Stimulated activated naive CD8-positive, alpha-beta T cell treated with anti-CD3 and anti-CD28 coated beads, Interleukin-15, Interleukin-2, amounts not matched to agents 100 ng/mL and 50 ng/mL, for 24 hours (primary cell): Measurements from ENCODE around the gene GALP.
A peak's percentile ranks its signal among the peaks of the same experiment; 100 is the strongest.
"Not testable (repeated sequence)": the region's sequence is repeated elsewhere in the genome, so short reads cannot be mapped to it uniquely, and the experiment has no call there.

Experiments
- H3K27ac Mint-ChIP-seq: one replicate; pipeline ENCODE4 v1.8.0; 2021; ENCODE audit warnings: mild to moderate bottlenecking, mixed read lengths
- H3K27me3 Mint-ChIP-seq: one replicate; pipeline ENCODE4 v1.8.0; 2021; ENCODE audit warnings: mixed read lengths
- H3K36me3 Mint-ChIP-seq: one replicate; pipeline ENCODE4 v1.8.0; 2021; ENCODE audit warnings: low read depth, mixed read lengths
- H3K4me1 Mint-ChIP-seq: one replicate; pipeline ENCODE4 v1.8.0; 2021; ENCODE audit warnings: low read depth, mixed read lengths
- H3K4me3 Mint-ChIP-seq: one replicate; pipeline ENCODE4 v1.8.0; 2021; ENCODE audit warnings: mild to moderate bottlenecking, mixed read lengths
- H3K9me3 Mint-ChIP-seq: one replicate; pipeline ENCODE4 v1.8.0; 2021; ENCODE audit warnings: mixed read lengths

GALP gene

DNA sequence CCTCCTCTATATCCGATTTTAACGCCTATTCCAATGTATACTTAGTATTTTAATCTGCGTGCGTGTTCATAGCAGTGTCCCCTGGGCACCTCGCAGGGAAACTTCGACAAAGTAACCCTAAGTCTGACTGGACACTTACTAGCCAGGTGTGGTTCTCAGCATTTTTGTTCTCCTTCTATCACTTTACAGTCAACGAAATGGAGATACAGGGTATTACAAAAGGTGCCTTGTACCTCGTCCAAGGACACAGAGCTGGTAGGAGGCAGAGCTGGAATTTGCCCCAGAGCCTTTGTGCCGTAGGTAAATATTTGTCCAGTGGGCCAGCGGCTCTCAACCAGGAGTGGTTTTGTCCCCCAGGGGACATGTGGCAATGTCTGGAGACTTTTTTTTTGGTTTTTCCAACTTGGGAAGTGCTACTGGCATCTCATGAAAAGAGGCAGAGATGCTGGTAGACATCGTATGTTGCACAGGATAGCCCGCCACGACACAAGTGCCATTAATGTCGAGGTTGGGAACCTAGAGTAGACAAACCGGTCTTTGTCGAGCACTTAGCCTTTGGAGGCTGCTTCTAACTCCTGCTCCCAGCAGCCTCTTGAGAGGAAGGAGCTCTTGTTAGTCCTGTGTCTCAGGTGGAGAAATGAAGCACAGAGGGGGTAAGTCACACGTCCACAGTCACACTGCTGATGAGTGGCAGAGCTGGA lies 33.6 kb upstream of the GALP start:
- H3K9me3 Mint-ChIP-seq = no peaks in the 10 kb centered on the region
- H3K27ac Mint-ChIP-seq = peak overlapping the region; percentile 43
- no peaks in the 10 kb centered on the region for H3K36me3 Mint-ChIP-seq
- peaks cover 27% of the 10 kb centered on the region for H3K4me1 Mint-ChIP-seq
- H3K4me3 Mint-ChIP-seq = peak overlapping the region; percentile 75
- H3K27me3 Mint-ChIP-seq = no peaks in the 10 kb centered on the region

DNA sequence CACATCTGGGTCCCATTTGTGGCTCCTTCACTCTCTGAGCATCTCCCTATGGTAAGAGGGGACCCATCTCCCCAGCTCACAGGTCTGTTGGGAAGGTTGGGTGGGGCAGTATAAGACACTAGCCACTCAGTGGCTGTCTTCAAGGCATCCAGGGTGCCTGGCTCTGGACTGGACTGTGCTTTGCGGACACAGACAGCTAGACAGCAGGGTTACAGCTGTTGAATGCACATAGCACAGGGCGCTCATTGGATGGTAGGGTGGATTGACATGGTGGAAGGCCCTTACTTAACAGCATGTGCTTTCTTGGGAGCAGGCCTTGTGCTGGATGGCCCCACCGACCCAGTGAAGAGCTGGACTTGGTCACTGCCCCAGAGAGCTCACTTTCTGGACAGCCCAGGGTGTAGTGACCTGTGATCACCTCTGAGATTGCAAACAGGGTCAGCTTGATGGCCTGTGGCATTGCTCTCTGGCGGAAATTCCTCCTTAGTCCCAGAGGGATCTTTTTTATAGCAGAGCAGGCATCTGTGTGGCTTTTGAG lies 32.8 kb upstream of the GALP start:
- H3K27me3 Mint-ChIP-seq = no peaks in the 10 kb centered on the region
- H3K4me1 Mint-ChIP-seq = peaks cover 27% of the 10 kb centered on the region
- peak overlapping the region; percentile 26 for H3K27ac Mint-ChIP-seq
- H3K36me3 Mint-ChIP-seq = peaks cover 5% of the 10 kb centered on the region
- H3K9me3 Mint-ChIP-seq = no peaks in the 10 kb centered on the region
- no peak overlapping the region for H3K4me3 Mint-ChIP-seq

DNA sequence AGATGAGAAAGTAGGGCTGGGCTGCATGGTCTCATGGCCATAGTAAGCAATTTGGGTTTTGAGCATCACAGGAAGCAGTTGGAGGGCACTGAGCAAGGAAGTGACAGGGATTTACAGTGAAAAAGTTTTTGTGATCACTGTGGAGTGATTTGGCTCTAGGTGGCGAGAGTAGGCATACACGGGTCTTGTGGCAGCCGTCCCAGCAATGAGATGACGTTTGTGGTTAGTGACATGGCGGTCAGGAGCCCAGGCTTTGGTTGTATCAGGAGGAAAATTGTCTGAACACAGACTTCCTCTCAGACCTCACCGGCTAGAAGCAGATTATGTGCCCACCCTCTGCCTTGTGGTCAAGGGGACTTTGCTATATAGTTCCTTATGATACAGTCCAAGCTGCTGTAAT lies 31.4 kb upstream of the GALP start:
- Mint-ChIP-seq H3K4me1 (peaks cover 27% of the 10 kb centered on the region), H3K36me3 (peaks cover 13% of the 10 kb centered on the region), H3K27me3 (no peaks in the 10 kb centered on the region), H3K9me3 (no peaks in the 10 kb centered on the region), H3K4me3 (peak overlapping the region; percentile 4), H3K27ac (no peak overlapping the region)

DNA sequence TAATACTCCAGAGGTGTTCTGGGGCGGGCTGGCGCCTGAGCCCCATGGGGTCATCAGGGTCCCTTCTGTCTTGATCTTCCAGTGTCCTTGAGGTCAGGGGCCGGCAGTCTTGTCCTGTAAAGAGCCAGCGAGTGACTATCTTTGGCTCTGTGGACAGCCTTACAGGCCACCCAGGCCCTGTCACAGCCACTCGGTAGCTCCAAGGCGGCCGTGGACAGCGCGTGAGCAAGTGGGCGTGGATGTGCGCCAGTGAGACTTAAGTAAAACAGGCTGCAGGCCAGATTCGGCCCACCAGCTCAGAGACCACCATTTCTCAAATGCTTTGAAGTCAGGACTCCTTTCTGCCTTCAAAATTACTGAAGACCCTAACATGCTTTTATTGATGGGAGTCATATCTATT lies 31.0 kb upstream of the GALP start:
- Mint-ChIP-seq H3K4me1 (peaks cover 24% of the 10 kb centered on the region), H3K4me3 (no peak overlapping the region)

DNA sequence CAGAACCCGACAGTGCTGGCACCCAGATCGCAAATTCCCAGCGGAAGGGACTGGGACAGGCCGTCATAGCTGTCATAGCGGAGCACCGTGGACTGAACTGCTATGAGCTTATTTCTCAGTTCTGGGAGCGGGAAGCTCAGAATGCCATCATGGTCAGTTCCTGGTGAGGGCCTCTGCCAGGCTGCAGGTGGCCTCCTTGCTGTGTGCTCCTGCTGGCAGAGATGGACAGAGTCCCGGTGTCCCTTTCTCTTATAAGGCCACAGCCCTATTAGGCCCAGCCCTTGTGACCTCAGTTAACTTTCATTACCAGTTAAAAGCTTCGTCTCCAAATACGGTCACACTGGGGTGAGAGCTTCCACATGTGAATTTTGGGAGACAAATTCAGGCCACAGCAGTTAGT lies 30.1 kb upstream of the GALP start:
- peaks cover 21% of the 10 kb centered on the region for H3K36me3 Mint-ChIP-seq
- peaks cover 15% of the 10 kb centered on the region for H3K4me1 Mint-ChIP-seq
- H3K4me3 Mint-ChIP-seq = no peak overlapping the region
- no peak overlapping the region for H3K27ac Mint-ChIP-seq
- no peaks in the 10 kb centered on the region for H3K9me3 Mint-ChIP-seq
- no peaks in the 10 kb centered on the region for H3K27me3 Mint-ChIP-seq

More for the DNA sequence above, 31.0 kb upstream of the GALP start:
- Mint-ChIP-seq H3K9me3 (no peaks in the 10 kb centered on the region), H3K27ac (no peak overlapping the region), H3K27me3 (no peaks in the 10 kb centered on the region), H3K36me3 (peaks cover 17% of the 10 kb centered on the region)

DNA sequence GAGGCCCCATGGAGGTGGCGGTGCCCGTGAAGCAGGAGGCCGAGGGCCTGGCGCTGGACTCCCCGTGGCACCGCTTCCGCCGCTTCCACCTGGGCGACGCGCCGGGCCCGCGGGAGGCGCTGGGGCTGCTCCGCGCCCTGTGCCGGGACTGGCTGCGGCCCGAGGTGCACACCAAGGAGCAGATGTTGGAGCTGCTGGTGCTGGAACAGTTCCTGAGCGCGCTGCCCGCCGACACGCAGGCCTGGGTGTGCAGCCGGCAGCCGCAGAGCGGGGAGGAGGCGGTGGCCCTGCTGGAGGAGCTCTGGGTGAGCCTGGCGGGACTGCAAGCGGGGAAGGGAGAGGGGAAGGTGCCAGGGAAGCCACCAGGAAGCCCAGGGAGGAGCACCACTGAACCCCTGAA lies 28.9 kb upstream of the GALP start:
- Mint-ChIP-seq H3K9me3 (no peaks in the 10 kb centered on the region), H3K4me1 (peaks cover 15% of the 10 kb centered on the region)

DNA sequence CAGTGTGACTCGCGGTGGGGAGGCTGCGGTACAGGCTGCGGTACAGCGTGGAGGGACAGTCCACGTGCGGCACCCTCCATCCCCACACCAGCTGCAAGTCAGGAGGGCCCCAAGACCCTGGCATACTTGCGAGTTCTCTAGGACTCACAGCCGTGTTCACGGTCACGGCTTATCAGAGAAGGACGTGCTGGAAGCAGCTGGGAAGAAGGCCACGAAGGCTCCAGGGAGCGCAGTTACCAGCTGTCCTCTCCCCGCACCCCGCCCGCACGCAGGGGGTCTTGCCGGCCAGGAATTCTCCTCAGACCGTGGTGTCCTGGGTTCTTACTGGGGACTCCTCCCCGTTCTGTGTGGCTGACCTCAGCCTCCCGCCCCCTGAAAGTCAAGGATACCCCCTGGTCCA lies 28.5 kb upstream of the GALP start:
- Mint-ChIP-seq H3K4me1 (peaks cover 15% of the 10 kb centered on the region), H3K4me3 (no peak overlapping the region), H3K36me3 (peaks cover 21% of the 10 kb centered on the region), H3K27me3 (no peaks in the 10 kb centered on the region), H3K27ac (no peak overlapping the region), H3K9me3 (no peaks in the 10 kb centered on the region)

More for the DNA sequence above, 28.9 kb upstream of the GALP start:
- no peak overlapping the region for H3K27ac Mint-ChIP-seq
- no peak overlapping the region for H3K4me3 Mint-ChIP-seq
- H3K36me3 Mint-ChIP-seq = peaks cover 21% of the 10 kb centered on the region
- H3K27me3 Mint-ChIP-seq = no peaks in the 10 kb centered on the region

DNA sequence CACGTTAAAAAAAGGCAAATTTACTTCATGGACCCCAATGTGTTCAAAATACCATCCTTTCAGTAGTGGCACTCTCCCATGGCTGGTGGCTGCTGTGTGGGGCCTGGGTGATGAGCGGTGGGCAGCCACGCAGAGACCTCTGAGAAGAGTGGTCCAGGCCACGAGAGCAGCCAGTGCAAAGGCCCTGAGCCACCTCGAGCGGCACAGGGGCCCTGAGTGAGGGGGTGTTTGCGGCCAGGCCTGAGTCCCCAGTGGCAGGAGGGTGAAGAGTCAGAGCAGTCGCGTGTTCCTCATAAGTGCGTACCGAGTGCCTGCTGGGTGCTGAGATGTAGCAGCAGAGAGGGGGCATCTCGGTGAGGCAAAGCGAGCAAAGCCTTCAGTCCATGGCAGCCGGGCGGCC lies 27.7 kb upstream of the GALP start:
- H3K4me1 Mint-ChIP-seq = peaks cover 11% of the 10 kb centered on the region
- no peaks in the 10 kb centered on the region for H3K9me3 Mint-ChIP-seq
- no peak overlapping the region for H3K4me3 Mint-ChIP-seq
- no peaks in the 10 kb centered on the region for H3K27me3 Mint-ChIP-seq
- H3K27ac Mint-ChIP-seq = peak overlapping the region; percentile 31
- H3K36me3 Mint-ChIP-seq = peaks cover 21% of the 10 kb centered on the region

DNA sequence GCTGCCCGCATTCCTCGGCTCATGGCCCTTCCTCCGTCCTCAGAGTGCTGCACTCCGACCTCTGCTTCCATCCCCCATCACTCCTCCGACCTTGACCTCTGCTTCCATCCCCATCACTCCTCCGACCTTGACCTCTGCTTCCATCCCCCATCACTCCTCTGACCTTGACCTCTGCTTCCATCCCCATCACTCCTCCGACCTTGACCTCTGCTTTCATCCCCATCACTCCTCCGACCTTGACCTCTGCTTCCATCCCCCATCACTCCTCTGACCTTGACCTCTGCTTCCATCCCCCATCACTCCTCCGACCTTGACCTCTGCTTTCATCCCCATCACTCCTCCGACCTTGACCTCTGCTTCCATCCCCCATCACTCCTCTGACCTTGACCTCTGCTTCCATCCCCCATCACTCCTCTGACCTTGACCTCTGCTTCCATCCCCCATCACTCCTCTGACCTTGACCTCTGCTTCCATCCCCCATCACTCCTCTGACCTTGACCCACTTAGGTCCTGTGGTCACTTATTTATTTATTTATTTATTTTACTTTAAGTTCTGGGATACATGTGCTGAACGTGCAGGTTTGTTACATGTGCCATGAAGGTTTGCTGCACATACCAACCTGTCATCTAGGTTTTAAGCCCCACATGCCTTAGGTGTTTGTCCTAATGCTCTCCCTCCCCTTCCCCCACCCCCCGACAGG lies 26.7 kb upstream of the GALP start:
- not testable (repeated sequence) for H3K27ac Mint-ChIP-seq, H3K27me3 Mint-ChIP-seq
- H3K36me3 Mint-ChIP-seq = peaks cover 24% of the 10 kb centered on the region

DNA sequence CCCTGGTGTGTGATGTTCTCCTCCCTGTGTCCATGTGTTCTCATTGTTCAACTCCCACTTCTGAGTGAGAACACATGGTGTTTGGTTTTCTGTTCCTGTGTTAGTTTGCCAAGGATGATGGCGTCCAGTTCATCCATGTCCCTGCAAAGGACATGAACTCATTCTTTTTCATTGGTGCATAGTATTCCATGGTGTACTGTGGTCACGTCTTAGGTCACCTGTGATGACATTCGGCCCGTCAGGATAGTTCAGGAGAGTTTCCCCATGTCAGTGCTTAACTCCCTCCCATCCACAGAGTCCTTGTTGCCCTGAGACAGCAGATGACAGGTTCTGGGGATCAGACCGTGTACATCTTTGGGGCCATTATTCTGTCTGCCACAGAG lies 26.2 kb upstream of the GALP start:
- H3K27ac Mint-ChIP-seq = no peak overlapping the region
- no peaks in the 10 kb centered on the region for H3K9me3 Mint-ChIP-seq
- H3K27me3 Mint-ChIP-seq = no peaks in the 10 kb centered on the region

More for the DNA sequence above, 26.7 kb upstream of the GALP start:
- H3K4me3 Mint-ChIP-seq, H3K9me3 Mint-ChIP-seq: not testable (repeated sequence)
- H3K4me1 Mint-ChIP-seq = peaks cover 12% of the 10 kb centered on the region

DNA sequence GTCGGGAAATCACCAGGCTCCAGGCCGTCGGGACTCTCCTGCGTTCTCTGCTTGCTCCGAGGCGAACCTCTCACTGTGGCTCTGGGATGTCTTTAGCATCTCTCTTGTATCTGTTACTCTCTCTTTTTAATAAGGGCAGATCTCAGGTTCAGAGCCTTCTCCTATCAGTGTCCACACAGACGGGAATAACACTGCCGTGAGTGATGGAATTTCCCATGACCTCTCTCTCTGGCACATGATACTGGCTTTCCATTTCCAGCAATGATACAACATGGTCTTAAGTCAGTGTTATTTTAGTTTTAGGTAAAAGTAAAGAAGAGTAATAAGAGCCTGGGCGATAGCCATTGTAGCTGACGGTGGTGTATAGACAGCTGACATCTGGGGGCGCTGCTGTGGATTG lies 25.4 kb upstream of the GALP start:
- no peaks in the 10 kb centered on the region for H3K9me3 Mint-ChIP-seq
- no peak overlapping the region for H3K4me3 Mint-ChIP-seq
- no peak overlapping the region for H3K27ac Mint-ChIP-seq
- H3K4me1 Mint-ChIP-seq = peaks cover 8% of the 10 kb centered on the region
- no peaks in the 10 kb centered on the region for H3K27me3 Mint-ChIP-seq
- H3K36me3 Mint-ChIP-seq = peaks cover 24% of the 10 kb centered on the region

More for the DNA sequence above, 26.2 kb upstream of the GALP start:
- H3K4me3 Mint-ChIP-seq = no peak overlapping the region
- peaks cover 8% of the 10 kb centered on the region for H3K4me1 Mint-ChIP-seq
- peaks cover 24% of the 10 kb centered on the region for H3K36me3 Mint-ChIP-seq

DNA sequence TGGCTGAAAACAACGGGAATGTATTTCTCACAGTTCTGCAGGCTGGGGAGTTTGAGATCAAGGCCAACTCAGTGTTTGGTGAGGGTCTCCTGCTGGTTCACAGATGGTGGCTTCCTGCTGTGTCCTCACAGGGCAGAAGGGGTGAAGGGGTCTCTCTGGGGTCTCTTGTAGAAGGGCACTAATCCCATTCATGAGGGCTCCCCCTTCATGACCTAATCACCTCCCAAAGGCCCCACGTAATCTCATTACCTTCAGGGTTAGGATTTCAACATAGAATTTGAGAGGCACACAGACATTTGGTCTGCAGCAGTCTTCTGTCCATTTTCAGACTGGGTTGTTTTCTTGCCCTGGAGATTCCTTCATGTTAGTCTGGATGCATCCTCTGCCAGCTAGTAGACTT lies 23.2 kb upstream of the GALP start:
- Mint-ChIP-seq H3K27ac (no peak overlapping the region), H3K4me3 (no peak overlapping the region), H3K4me1 (peaks cover 8% of the 10 kb centered on the region), H3K36me3 (peaks cover 32% of the 10 kb centered on the region), H3K9me3 (no peaks in the 10 kb centered on the region), H3K27me3 (no peaks in the 10 kb centered on the region)

DNA sequence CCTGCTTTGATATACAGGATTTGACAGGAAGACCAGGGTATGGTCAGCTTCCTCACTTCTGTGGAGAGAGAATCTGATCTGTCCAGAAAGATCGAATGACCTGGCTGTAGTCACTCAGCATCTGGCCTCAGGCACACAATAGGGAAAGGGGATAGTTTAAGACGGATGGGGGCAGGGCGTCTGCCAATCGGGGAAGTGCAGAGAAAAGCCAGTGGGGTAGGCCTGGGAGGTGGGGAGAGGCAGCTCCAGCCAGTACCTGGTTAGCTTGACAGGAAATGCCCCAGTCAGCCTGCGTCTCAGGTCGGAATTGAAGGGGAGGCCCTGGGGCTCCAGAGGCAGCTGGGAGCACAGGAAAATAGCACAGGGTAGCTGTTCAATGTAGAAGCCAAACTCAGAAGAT lies 22.3 kb upstream of the GALP start:
- H3K27ac Mint-ChIP-seq = peak overlapping the region; percentile 39
- no peaks in the 10 kb centered on the region for H3K27me3 Mint-ChIP-seq
- H3K9me3 Mint-ChIP-seq = no peaks in the 10 kb centered on the region
- H3K4me1 Mint-ChIP-seq = peaks cover 8% of the 10 kb centered on the region
- no peak overlapping the region for H3K4me3 Mint-ChIP-seq
- H3K36me3 Mint-ChIP-seq = peaks cover 25% of the 10 kb centered on the region

DNA sequence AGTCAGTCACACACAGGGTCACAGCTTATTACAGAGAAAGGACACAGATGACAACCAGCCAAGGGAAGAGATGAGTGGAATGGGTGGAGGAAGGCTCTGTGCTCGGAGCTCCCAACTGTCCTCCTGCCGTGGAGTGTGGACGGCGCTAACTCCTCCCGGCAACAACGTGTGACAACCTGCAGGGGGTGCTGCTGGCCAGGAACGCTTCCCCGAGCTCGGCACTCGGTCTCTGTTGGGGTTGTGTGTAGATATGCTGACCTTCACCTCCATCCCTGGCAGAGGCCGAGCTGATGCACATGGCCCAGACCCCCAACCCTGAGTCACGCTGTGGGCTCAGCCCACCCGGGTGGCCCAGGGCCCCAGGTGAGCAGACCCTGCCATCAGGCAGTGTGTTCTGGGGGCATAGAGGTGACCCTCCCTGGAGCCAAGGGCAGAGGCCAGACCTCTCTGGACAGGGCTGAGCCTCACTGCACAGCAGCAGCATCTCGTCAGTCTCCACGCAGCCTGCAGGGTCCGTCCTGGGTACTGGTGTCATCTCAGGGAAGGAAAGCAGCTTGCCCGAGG lies 20.6 kb upstream of the GALP start:
- Mint-ChIP-seq H3K9me3 (no peaks in the 10 kb centered on the region), H3K36me3 (peaks cover 24% of the 10 kb centered on the region), H3K27me3 (no peaks in the 10 kb centered on the region), H3K4me1 (peaks cover 8% of the 10 kb centered on the region), H3K27ac (peak overlapping the region; percentile 52), H3K4me3 (no peak overlapping the region)

DNA sequence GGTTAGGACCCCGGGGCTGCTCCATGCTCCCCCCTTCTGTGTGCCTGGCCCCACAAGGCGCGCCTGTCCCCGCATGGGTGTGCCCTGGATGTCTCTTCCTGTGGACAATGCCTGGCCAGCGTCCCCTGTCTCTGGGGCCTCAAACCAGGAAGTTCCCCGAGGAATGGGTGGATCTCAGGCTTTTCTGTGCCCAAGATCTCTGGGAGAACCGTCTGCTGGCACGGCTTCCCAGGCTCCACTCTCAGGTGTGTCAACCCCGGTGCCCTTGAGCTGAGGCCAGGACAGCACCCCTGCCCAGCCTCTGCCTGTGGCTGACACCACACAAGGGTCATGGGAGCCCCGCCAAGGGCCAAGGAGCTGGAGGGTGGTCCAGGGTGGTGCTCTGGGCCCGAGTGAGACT lies 19.0 kb upstream of the GALP start:
- Mint-ChIP-seq H3K4me1 (peaks cover 8% of the 10 kb centered on the region), H3K27me3 (no peaks in the 10 kb centered on the region), H3K36me3 (peaks cover 22% of the 10 kb centered on the region), H3K27ac (no peak overlapping the region), H3K4me3 (no peak overlapping the region), H3K9me3 (no peaks in the 10 kb centered on the region)
